C4-2B (cell line): ENCODE data around the gene IL2RG.

Source experiments
- ZFX ChIP-seq: fragments of 450-650 bp; IDR thresholded peaks from 2 replicates; pipeline ENCODE4 v1.6.1; 2017
- TF ChIP-seq, protein P1 (sequence below): fragments of 450-650 bp; conservative IDR thresholded peaks from 2 replicates; pipeline ENCODE4 v1.5.1; 2017; ENCODE audit warnings: mild to moderate bottlenecking

DNA sequence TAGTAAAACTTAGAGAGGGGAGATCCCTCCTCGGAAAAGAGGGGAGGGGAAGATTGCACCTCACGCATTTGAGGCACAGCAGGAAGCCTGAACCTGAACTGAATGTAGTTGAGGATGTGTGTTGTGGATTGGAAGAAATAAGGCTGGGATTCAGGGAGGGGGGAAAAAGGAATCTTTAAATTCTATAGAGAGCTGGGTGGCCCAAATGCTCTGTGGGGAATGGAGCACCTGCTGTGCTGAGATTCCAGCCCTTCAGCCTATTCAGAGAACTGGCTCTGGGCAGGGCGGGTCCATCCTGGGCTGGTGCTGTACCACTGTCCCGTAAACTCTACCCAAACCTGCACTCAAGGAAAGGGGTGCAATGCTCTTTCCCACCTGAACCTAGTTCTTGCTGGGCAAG lies 11.6 kb downstream of the IL2RG start:
- TF ChIP-seq, protein P1, sequence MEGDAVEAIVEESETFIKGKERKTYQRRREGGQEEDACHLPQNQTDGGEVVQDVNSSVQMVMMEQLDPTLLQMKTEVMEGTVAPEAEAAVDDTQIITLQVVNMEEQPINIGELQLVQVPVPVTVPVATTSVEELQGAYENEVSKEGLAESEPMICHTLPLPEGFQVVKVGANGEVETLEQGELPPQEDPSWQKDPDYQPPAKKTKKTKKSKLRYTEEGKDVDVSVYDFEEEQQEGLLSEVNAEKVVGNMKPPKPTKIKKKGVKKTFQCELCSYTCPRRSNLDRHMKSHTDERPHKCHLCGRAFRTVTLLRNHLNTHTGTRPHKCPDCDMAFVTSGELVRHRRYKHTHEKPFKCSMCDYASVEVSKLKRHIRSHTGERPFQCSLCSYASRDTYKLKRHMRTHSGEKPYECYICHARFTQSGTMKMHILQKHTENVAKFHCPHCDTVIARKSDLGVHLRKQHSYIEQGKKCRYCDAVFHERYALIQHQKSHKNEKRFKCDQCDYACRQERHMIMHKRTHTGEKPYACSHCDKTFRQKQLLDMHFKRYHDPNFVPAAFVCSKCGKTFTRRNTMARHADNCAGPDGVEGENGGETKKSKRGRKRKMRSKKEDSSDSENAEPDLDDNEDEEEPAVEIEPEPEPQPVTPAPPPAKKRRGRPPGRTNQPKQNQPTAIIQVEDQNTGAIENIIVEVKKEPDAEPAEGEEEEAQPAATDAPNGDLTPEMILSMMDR: no peak
- TF ChIP-seq ZFX: no peak
